Measurements from ENCODE around the gene ASXL1.
"Not testable (repeated sequence)": the region's sequence is repeated elsewhere in the genome, so short reads cannot be mapped to it uniquely, and the experiment has no call there.

ASXL1 gene

GRCh38 chr20:32357869-32358631, at the start of gene ASXL1:
Gene ASXL1 (plus strand): TSS chr20:32358331. CDS start chr20:32358776, 445 bp downstream.
- peak; percentile 94 for DNase-seq (ENCODE audit: low read depth)

GRCh38 chr20:32312718-32313424, 45.3 kb upstream of the ASXL1 start:
- DNase-seq (ENCODE audit: low read depth) = no peak

- DNase-seq (ENCODE audit: low read depth) = no peak
These were observed 43.4 kb upstream of the ASXL1 start for GRCh38 chr20:32314768-32315167.

GRCh38 chr20:32315399-32315798, 42.7 kb upstream of the ASXL1 start:
- DNase-seq (ENCODE audit: low read depth) = no peak

GRCh38 chr20:32315891-32316290, 42.2 kb upstream of the ASXL1 start:
- no peak for DNase-seq (ENCODE audit: low read depth)

GRCh38 chr20:32316667-32317066, 41.5 kb upstream of the ASXL1 start:
- DNase-seq (ENCODE audit: low read depth) = no peak

- no peak for DNase-seq (ENCODE audit: low read depth)
These were observed 39.0 kb upstream of the ASXL1 start for GRCh38 chr20:32319100-32319499.

GRCh38 chr20:32320305-32320704, 37.8 kb upstream of the ASXL1 start:
- no peak for DNase-seq (ENCODE audit: low read depth)

GRCh38 chr20:32321390-32321789, 36.7 kb upstream of the ASXL1 start:
- DNase-seq (ENCODE audit: low read depth) = no peak

GRCh38 chr20:32322260-32322659, 35.9 kb upstream of the ASXL1 start:
- DNase-seq (ENCODE audit: low read depth) = not testable (repeated sequence)

GRCh38 chr20:32323761-32324160, 34.4 kb upstream of the ASXL1 start:
- not testable (repeated sequence) for DNase-seq (ENCODE audit: low read depth)

- DNase-seq (ENCODE audit: low read depth) = no peak
These were observed 32.2 kb upstream of the ASXL1 start for GRCh38 chr20:32325706-32326503.

- DNase-seq (ENCODE audit: low read depth) = no peak
These were observed 31.7 kb upstream of the ASXL1 start for GRCh38 chr20:32326504-32326845.

- no peak for DNase-seq (ENCODE audit: low read depth)
These were observed 30.9 kb upstream of the ASXL1 start for GRCh38 chr20:32327087-32327681.

- no peak for DNase-seq (ENCODE audit: low read depth)
These were observed 28.1 kb upstream of the ASXL1 start for GRCh38 chr20:32329817-32330554.

GRCh38 chr20:32330555-32330897, 27.6 kb upstream of the ASXL1 start:
- DNase-seq (ENCODE audit: low read depth) = no peak

- no peak for DNase-seq (ENCODE audit: low read depth)
These were observed 25.5 kb upstream of the ASXL1 start for GRCh38 chr20:32332614-32333013.

GRCh38 chr20:32333181-32333987, 24.7 kb upstream of the ASXL1 start:
- no peak for DNase-seq (ENCODE audit: low read depth)

GRCh38 chr20:32333988-32334885, 23.9 kb upstream of the ASXL1 start:
- peak; percentile 35 for DNase-seq (ENCODE audit: low read depth)

- no peak for DNase-seq (ENCODE audit: low read depth)
These were observed 21.2 kb upstream of the ASXL1 start for GRCh38 chr20:32336918-32337347.

Data from stimulated activated CD4-positive, alpha-beta T cell treated with anti-CD3 and anti-CD28 coated beads, Interleukin-2, amount 100 ng/mL, for 4 hours (primary cell).